ENCODE results near the gene ABCA9.
"Not testable (repeated sequence)": the region's sequence is repeated elsewhere in the genome, so short reads cannot be mapped to it uniquely, and the experiment has no call there.

ABCA9 gene

DNA sequence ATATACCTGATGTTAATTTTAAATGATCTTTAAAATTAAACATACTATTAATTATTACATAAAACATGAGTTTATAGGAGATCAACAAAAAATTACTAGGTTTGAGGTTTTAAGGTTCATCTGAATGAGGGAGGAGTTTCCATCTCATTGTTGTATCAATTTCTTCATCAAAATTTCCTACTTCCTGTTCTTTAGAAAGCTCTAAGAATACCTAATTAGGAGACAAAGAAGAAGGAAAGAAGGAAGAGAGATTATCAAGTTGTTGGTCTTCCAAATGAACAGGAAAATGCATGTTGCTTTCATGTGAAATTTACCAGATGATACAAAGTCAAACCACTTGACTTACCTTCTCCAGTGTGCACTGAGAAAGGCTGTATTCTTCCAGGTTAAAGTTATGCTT lies 18.1 kb upstream of the ABCA9 start:
- DNase-seq = no peak
- no peak overlapping the region for H3K9ac ChIP-seq (ENCODE audit: low read length)
- no peak overlapping the region for H3K4me2 ChIP-seq (ENCODE audit: low read length)
- no peaks in the 10 kb centered on the region for H3K4me1 ChIP-seq (ENCODE audit: control insufficient read depth in 1 of 2, insufficient read depth in 2 of 2, low read length in 2 of 2)
- H3K4ac ChIP-seq (ENCODE audit: low read depth, low read length) = no peak overlapping the region
- no peak overlapping the region for H2AFZ ChIP-seq (ENCODE audit: insufficient read depth, low read length, poor library complexity)
- no peak overlapping the region for H2BK120ac ChIP-seq (ENCODE audit: insufficient read depth, low read length, poor library complexity)
- H3K79me2 ChIP-seq (ENCODE audit: control insufficient read depth, insufficient read depth, low read length, poor library complexity) = no peaks in the 10 kb centered on the region
- no peaks in the 10 kb centered on the region for H3K79me1 ChIP-seq (ENCODE audit: low read length)
- H3K18ac ChIP-seq (ENCODE audit: low read length) = no peak overlapping the region
- H3K4me3 ChIP-seq (ENCODE audit: low read depth, low read length) = no peak overlapping the region
- no peak overlapping the region for H2BK5ac ChIP-seq (ENCODE audit: low read depth, low read length, poor library complexity)
- H4K12ac ChIP-seq (ENCODE audit: low read depth, low read length) = no peak overlapping the region
- no peak overlapping the region for H3K14ac ChIP-seq (ENCODE audit: low read length)
- H3K27me3 ChIP-seq (ENCODE audit: insufficient read depth, low read length) = no peaks in the 10 kb centered on the region
- H3K36me3 ChIP-seq (ENCODE audit: control insufficient read depth in 1 of 2, insufficient read depth in 2 of 2, low read length in 2 of 2) = no peaks in the 10 kb centered on the region
- H3K23ac ChIP-seq (ENCODE audit: low read length) = no peak overlapping the region
- H3K27ac ChIP-seq (ENCODE audit: low read depth, low read length) = no peak overlapping the region
- H2AK5ac ChIP-seq (ENCODE audit: low read length) = no peak overlapping the region
- H4K8ac ChIP-seq (ENCODE audit: low read depth, low read length) = no peak overlapping the region
- H4K91ac ChIP-seq (ENCODE audit: low read depth, low read length) = no peak overlapping the region
- H2BK12ac ChIP-seq (ENCODE audit: low read length) = no peak overlapping the region
- H3K9me3 ChIP-seq (ENCODE audit: insufficient read depth, low read depth, low read length) = no peaks in the 10 kb centered on the region

DNA sequence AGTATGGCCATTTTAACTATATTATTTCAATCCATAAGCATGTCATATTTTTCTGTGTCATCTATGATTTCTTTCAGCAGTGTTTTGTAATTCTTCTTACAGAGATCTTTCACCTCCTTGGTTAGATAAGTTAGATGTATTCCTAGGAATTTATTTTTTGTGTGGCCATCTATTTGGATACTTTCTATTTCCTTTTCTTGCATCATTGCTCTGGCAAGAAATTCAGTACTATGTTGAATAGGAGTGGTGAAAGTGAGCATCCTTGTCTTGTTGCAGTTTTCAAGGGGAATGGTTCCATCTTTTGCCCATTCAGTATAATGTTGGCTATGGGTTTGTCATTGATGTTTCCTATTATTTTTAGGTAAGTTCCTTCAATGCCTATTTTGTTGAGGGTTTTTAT lies 15.1 kb upstream of the ABCA9 start:
- Histone ChIP-seq H3K79me1 (ENCODE audit: low read length) (no peaks in the 10 kb centered on the region), H3K9ac (ENCODE audit: low read length) (no peak overlapping the region), H3K79me2 (ENCODE audit: control insufficient read depth, insufficient read depth, low read length, poor library complexity) (no peaks in the 10 kb centered on the region), H2BK12ac (ENCODE audit: low read length) (no peak overlapping the region), H3K4me3 (ENCODE audit: low read depth, low read length) (no peak overlapping the region), H3K23ac (ENCODE audit: low read length) (no peak overlapping the region), H3K9me3 (ENCODE audit: insufficient read depth, low read depth, low read length) (no peaks in the 10 kb centered on the region), H2AFZ (ENCODE audit: insufficient read depth, low read length, poor library complexity) (no peak overlapping the region), H3K36me3 (ENCODE audit: control insufficient read depth in 1 of 2, insufficient read depth in 2 of 2, low read length in 2 of 2) (no peaks in the 10 kb centered on the region), H3K27me3 (ENCODE audit: insufficient read depth, low read length) (no peaks in the 10 kb centered on the region), H3K14ac (ENCODE audit: low read length) (no peak overlapping the region), H4K12ac (ENCODE audit: low read depth, low read length) (no peak overlapping the region), H3K18ac (ENCODE audit: low read length) (no peak overlapping the region), H4K91ac (ENCODE audit: low read depth, low read length) (no peak overlapping the region), H3K4ac (ENCODE audit: low read depth, low read length) (no peak overlapping the region), H3K4me2 (ENCODE audit: low read length) (no peak overlapping the region), H2BK5ac (ENCODE audit: low read depth, low read length, poor library complexity) (no peak overlapping the region), H3K4me1 (ENCODE audit: control insufficient read depth in 1 of 2, insufficient read depth in 2 of 2, low read length in 2 of 2) (no peaks in the 10 kb centered on the region), H2AK5ac (ENCODE audit: low read length) (no peak overlapping the region), H4K8ac (ENCODE audit: low read depth, low read length) (no peak overlapping the region), H2BK120ac (ENCODE audit: insufficient read depth, low read length, poor library complexity) (no peak overlapping the region), H3K27ac (ENCODE audit: low read depth, low read length) (no peak overlapping the region)
- DNase-seq = no peak

DNA sequence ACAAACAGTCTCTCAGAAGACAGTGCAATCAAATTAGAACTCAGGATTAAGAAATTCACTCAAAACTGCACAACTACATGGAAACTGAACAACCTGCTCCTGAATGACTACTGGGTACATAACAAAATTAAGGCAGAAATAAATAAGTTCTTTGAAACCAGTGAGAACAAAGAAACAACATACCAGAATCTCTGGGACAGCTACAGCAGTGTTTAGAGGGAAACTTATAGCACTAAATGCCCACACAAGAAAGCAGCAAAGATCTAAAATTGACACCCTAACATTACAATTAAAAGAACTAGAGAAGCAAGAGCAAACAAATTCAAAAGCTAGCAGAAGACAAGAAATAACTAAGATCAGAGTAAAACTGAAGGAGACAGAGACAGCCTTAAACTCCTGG lies 12.7 kb upstream of the ABCA9 start:
- not testable (repeated sequence) for H3K36me3 ChIP-seq (ENCODE audit: control insufficient read depth in 1 of 2, insufficient read depth in 2 of 2, low read length in 2 of 2); H3K23ac ChIP-seq (ENCODE audit: low read length); H2BK12ac ChIP-seq (ENCODE audit: low read length); H3K14ac ChIP-seq (ENCODE audit: low read length); H2AFZ ChIP-seq (ENCODE audit: insufficient read depth, low read length, poor library complexity); H3K18ac ChIP-seq (ENCODE audit: low read length); H2AK5ac ChIP-seq (ENCODE audit: low read length); DNase-seq; H4K8ac ChIP-seq (ENCODE audit: low read depth, low read length); H2BK5ac ChIP-seq (ENCODE audit: low read depth, low read length, poor library complexity); H3K27ac ChIP-seq (ENCODE audit: low read depth, low read length); H3K27me3 ChIP-seq (ENCODE audit: insufficient read depth, low read length); H4K91ac ChIP-seq (ENCODE audit: low read depth, low read length); H4K12ac ChIP-seq (ENCODE audit: low read depth, low read length); H3K4ac ChIP-seq (ENCODE audit: low read depth, low read length); H3K4me2 ChIP-seq (ENCODE audit: low read length); H3K9me3 ChIP-seq (ENCODE audit: insufficient read depth, low read depth, low read length); H2BK120ac ChIP-seq (ENCODE audit: insufficient read depth, low read length, poor library complexity); H3K4me3 ChIP-seq (ENCODE audit: low read depth, low read length); H3K9ac ChIP-seq (ENCODE audit: low read length); H3K79me1 ChIP-seq (ENCODE audit: low read length); H3K4me1 ChIP-seq (ENCODE audit: control insufficient read depth in 1 of 2, insufficient read depth in 2 of 2, low read length in 2 of 2); H3K79me2 ChIP-seq (ENCODE audit: control insufficient read depth, insufficient read depth, low read length, poor library complexity)

DNA sequence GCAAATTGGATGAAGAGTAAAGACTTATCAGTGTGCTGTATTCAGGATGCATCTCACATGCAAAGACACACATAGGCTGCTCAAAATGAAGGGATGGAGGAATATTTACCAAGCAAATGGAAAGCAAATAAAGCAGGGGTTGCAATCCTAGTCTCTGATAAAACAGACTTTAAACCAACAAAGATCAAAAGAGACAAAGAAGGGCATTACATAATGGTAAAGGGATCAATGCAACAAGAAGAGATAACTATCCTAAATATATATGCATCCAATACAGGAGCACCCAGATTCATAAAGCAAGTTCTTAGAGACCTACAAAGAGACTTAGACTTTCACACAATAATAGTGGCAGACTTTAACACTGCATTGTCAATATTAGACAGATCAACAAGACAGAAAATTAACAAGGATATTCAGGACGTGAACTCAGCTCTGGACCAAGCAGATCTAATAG lies 12.1 kb upstream of the ABCA9 start:
- H2BK120ac ChIP-seq (ENCODE audit: insufficient read depth, low read length, poor library complexity); H3K9me3 ChIP-seq (ENCODE audit: insufficient read depth, low read depth, low read length); H4K91ac ChIP-seq (ENCODE audit: low read depth, low read length); H3K27me3 ChIP-seq (ENCODE audit: insufficient read depth, low read length); H2BK5ac ChIP-seq (ENCODE audit: low read depth, low read length, poor library complexity); H3K36me3 ChIP-seq (ENCODE audit: control insufficient read depth in 1 of 2, insufficient read depth in 2 of 2, low read length in 2 of 2); H3K14ac ChIP-seq (ENCODE audit: low read length); H4K8ac ChIP-seq (ENCODE audit: low read depth, low read length); H3K4ac ChIP-seq (ENCODE audit: low read depth, low read length); H3K18ac ChIP-seq (ENCODE audit: low read length); H3K9ac ChIP-seq (ENCODE audit: low read length); H3K4me2 ChIP-seq (ENCODE audit: low read length); DNase-seq; H3K79me1 ChIP-seq (ENCODE audit: low read length); H3K27ac ChIP-seq (ENCODE audit: low read depth, low read length); H4K12ac ChIP-seq (ENCODE audit: low read depth, low read length); H3K4me3 ChIP-seq (ENCODE audit: low read depth, low read length); H3K4me1 ChIP-seq (ENCODE audit: control insufficient read depth in 1 of 2, insufficient read depth in 2 of 2, low read length in 2 of 2); H3K23ac ChIP-seq (ENCODE audit: low read length); H2BK12ac ChIP-seq (ENCODE audit: low read length); H3K79me2 ChIP-seq (ENCODE audit: control insufficient read depth, insufficient read depth, low read length, poor library complexity); H2AFZ ChIP-seq (ENCODE audit: insufficient read depth, low read length, poor library complexity); H2AK5ac ChIP-seq (ENCODE audit: low read length): not testable (repeated sequence)
- WGBS (ENCODE audit: extremely low coverage, insufficient coverage, insufficient read length) = no CpG with 5 or more reads among the region's 1 CpG

DNA sequence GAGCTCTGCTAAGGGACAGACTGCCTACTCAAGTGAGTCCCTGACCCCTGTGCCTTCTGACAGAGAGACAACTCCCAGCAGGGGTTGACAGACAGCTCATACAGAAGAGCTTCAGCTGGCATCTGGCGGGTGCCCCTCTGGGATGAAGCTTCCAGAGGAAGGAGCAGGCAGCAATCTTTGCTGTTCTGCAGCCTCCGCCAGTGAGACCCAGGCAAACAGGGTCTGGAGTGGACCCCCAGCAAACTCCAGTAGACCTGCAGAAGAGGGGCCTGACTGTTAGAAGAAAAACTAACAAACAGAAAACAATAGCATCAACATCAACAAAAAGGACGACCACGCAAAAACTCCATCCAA lies 10.5 kb upstream of the ABCA9 start:
- H3K27me3 ChIP-seq (ENCODE audit: insufficient read depth, low read length); H3K4me3 ChIP-seq (ENCODE audit: low read depth, low read length); H4K8ac ChIP-seq (ENCODE audit: low read depth, low read length); H3K79me2 ChIP-seq (ENCODE audit: control insufficient read depth, insufficient read depth, low read length, poor library complexity); H4K91ac ChIP-seq (ENCODE audit: low read depth, low read length); DNase-seq; H2BK12ac ChIP-seq (ENCODE audit: low read length); H3K18ac ChIP-seq (ENCODE audit: low read length); H3K79me1 ChIP-seq (ENCODE audit: low read length); H3K4ac ChIP-seq (ENCODE audit: low read depth, low read length); H3K27ac ChIP-seq (ENCODE audit: low read depth, low read length); H3K9ac ChIP-seq (ENCODE audit: low read length); H3K14ac ChIP-seq (ENCODE audit: low read length); H3K23ac ChIP-seq (ENCODE audit: low read length); H2BK5ac ChIP-seq (ENCODE audit: low read depth, low read length, poor library complexity); H4K12ac ChIP-seq (ENCODE audit: low read depth, low read length); H3K4me2 ChIP-seq (ENCODE audit: low read length); H2AFZ ChIP-seq (ENCODE audit: insufficient read depth, low read length, poor library complexity); H3K36me3 ChIP-seq (ENCODE audit: control insufficient read depth in 1 of 2, insufficient read depth in 2 of 2, low read length in 2 of 2); H2AK5ac ChIP-seq (ENCODE audit: low read length); H2BK120ac ChIP-seq (ENCODE audit: insufficient read depth, low read length, poor library complexity); H3K9me3 ChIP-seq (ENCODE audit: insufficient read depth, low read depth, low read length); H3K4me1 ChIP-seq (ENCODE audit: control insufficient read depth in 1 of 2, insufficient read depth in 2 of 2, low read length in 2 of 2): not testable (repeated sequence)
- WGBS (ENCODE audit: extremely low coverage, insufficient coverage, insufficient read length) = no CpG with 5 or more reads among the region's 4 CpGs
